Ecto neural progenitor cell (in vitro differentiated cells): Measurements from ENCODE around the gene HOXB5.

Source experiments
- DNase-seq: peaks from one replicate; pipeline ENCODE4 v3.0.0-alpha.2; 2018; ENCODE audit warnings: low spot score

The HOXB5 gene

GRCh38 chr17:48615963-48616716 lies 22.6 kb upstream of the HOXB5 start:
- no peak for DNase-seq

GRCh38 chr17:48615047-48615962 lies 21.7 kb upstream of the HOXB5 start, which contains the start of gene HOXB8:
HOXB8 (minus strand) TSS chr17:48615292; CDS start chr17:48614704, 588 bp downstream.
- DNase-seq = no peak

DNA sequence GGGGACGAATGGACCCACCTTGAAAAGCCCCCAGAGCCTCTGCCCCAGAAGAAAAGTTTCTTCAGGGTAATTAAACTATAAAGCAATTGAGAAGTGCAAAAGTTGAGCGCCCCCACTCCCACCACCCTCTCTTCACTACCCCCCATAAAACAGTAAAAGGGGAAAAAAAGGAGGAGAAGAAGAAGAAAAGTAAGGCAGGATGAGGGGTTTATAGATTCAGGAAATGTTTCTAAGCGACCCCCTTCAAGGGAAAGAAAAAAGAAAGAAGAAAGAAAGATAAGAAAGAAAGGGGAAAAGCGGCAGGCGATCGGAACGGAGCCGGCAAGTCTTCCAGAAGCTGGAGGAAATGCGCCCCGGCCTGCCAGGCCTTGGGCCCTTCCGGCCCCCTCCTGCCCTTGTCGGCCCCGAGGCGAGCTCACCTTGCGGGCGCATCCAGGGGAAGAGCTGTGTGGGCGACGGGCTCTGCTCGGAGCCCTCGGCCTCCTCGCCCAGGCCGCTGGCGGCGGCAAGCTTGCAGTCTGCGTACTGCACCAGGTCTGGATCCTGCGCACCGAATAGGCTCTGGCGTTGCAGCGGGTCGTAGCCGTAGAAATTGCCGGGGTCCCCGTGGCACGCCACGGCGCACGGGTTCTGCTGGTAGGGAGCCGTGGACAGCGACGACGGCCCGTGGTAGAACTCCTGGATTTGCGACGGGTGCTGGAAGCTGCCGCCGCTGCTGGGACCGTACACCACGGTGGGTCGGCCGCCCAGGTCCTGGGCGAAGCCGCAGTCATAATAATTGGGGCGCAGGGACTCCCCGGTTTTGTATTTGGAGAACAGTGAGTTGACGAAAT lies 20.5 kb upstream of the HOXB5 start:
- DNase-seq = no peak

- DNase-seq = no peak
Observed at GRCh38 chr17:48612854-48613691, 19.5 kb upstream of the HOXB5 start.

DNA sequence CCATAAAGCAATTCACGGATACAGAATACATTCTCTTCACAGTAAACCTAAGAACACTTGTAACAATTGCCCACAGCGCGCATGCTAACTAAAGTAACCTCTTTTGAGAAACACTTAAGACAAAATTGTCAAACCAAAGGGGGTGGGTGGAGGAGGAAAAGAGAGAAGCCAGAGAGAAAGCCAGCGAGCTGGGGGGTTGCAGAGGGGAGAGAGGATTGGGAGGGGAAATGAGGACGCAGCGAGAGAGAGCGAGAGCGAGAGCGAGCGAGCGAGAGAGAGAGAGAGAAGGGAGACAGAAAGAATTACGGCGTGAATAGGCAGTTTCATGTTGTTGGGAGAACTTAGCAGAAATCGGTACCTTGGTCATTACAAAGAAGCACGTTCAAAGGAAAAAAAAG lies 18.9 kb upstream of the HOXB5 start:
- DNase-seq = no peak

GRCh38 chr17:48611681-48612455 lies 18.3 kb upstream of the HOXB5 start:
- DNase-seq = no peak

GRCh38 chr17:48611213-48611612 lies 17.6 kb upstream of the HOXB5 start:
- no peak for DNase-seq

DNA sequence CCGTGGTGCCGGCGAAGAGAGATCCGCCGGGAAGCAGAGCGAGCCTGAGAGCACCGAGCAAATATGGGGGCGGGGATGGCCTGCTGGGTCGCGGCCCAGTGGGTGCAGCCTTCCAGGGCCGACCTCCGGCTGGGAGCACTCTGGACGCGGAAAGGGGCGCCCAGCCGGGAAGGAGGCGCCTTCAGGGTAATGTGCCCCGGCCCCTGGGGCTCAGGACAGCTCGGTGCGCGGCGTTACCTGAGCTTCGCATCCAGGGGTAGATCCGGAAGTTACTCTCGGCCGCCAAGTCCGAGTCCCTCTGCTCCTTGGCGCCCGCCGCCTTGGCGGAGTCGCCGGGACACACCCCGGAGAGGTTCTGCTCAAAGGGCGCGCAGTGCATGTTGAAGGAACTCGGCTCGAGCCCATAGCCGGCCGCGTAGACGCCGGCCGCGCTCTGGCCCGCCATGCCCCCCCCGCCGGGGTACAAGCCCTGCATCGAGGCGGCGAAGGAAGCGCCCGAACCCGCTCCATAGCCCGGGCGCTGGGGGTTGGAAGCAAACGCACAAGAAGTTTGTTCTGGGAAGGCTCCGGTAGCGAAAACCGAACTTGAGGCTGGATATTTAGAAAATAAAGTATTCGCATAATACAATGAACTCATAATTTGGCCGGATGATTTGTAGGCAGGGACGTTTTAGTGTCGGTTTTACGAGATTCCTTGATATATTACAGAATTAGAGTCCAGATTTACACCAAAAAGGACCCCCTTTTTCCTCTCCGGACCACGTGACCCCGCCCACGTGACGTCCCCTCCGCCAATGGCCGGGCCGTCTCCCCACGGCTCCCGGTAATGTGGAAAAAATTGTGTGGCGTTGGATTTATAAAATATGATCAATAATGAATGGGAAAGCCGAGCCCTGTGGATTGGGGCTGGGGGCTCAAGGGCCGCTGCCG lies 17.0 kb upstream of the HOXB5 start, which contains the start of gene HOXB7:
TSS of gene HOXB7 (minus strand) at position 736 of the 930 bp plus-strand sequence. CDS start at position 637, 99 bp downstream.
- DNase-seq = no peak

DNA sequence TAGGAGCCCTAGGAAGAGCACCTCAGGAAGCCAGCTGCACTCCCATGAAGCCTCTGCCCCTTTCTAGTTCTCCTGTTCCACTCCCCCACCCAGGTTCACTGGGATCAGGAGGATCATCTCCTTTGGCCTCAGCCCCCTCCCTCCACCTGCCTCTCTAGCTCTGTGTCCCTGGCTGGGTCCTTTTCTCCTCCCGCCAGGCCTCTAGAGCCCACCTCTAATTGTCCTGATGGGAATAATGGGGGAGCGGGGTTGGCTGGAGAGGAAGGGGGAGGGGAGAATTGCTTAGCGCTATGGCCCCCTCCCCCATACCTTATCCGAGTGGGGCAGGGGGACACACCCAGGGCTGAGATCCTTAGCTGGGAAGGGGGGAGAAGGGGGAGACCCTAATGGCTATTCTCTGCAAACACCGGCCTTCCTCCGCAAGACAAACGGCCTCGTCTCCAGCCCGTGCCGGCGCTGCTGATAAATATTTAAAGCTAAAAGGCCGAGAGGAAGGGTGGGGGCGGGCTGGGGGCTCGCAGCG lies 16.2 kb upstream of the HOXB5 start:
- no peak for DNase-seq

DNA sequence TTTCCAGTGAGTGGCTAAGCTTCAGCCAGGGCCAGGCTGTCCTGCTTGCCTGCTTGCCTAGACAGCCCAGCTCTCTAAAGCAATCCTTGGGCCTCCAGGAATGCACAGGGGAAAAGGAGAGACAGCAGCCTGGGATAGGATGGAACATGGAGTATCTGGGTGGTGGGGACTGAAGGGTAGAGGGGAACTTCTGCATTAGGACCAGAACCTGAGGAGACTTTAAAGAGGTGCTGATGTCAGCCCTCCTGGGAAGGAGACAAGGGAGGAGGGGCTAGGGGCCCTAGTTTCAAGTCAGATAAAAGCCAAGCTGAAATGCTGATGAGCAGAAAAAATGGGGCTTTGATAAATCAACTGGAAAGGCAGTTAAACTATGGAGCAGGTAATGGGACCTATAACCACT lies 15.5 kb upstream of the HOXB5 start:
- no peak for DNase-seq

DNA sequence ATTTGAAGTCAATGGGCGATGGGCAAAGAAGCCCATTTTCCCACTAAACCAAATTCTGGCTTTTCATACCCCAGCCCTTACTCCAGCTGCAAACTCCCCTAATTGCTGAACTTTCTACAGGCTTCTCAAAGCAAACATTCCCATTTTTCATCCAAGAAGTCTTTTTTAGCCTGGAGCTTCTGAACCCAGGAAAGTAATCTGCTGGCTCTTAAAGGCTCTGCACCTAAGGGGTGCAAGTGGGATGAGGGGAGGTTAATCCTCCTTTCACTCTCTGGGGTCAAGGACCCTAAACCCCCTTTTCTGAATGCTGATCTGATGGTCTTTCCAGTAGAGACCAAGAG lies 14.9 kb upstream of the HOXB5 start:
- no peak for DNase-seq

GRCh38 chr17:48606892-48607614 lies 13.5 kb upstream of the HOXB5 start:
- DNase-seq = no peak

DNA sequence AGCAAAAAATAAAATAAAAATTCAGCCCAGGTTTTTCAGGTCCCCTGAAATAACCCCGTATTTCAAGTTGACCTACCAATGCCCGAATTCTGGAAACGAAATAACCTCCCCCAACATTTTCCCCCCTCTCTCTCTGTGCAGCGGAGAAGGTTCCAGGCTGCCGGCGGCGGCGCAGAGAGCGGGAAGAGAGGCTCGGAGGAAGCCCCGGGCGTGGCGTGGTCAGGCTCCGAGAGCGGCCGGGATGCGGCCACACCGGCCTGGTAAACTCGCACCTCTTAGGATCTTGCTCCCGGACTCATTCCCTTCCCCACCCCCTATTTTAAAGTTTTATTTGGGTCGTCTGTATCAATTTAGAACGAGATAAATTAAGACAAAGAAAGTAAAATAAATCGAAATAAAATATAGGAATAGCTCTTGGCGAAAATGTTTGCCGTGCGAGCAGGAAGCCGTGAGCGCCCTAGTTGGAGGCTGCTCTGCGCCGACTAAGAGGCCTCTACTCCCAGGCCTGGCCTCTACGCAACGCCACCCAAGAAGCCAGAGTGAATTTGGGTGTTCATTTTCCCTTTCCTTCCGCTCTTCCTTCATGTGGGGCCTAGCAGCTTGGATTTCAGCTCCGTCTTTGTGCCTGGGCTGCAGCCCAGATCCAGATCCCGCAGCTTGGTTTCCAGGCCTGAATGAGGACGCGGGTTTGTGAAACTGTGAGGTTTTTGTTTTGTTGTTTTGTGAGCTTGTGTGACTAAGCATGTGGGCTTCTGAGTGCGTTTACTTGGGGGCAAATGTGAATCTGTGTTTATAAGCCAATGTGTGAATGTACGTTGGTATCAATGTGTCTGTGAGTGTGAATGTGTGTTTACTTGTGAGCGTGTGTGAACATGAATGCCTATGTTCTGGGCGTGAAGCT lies 12.7 kb upstream of the HOXB5 start:
- no peak for DNase-seq

- DNase-seq = no peak
Observed at GRCh38 chr17:48605409-48605919, 11.9 kb upstream of the HOXB5 start.

- DNase-seq = no peak
Observed at GRCh38 chr17:48604770-48605329, 11.3 kb upstream of the HOXB5 start, which contains the start of gene HOXB6. HOXB6 (minus strand) TSS chr17:48604986; CDS start chr17:48598150, 6,836 bp downstream.

DNA sequence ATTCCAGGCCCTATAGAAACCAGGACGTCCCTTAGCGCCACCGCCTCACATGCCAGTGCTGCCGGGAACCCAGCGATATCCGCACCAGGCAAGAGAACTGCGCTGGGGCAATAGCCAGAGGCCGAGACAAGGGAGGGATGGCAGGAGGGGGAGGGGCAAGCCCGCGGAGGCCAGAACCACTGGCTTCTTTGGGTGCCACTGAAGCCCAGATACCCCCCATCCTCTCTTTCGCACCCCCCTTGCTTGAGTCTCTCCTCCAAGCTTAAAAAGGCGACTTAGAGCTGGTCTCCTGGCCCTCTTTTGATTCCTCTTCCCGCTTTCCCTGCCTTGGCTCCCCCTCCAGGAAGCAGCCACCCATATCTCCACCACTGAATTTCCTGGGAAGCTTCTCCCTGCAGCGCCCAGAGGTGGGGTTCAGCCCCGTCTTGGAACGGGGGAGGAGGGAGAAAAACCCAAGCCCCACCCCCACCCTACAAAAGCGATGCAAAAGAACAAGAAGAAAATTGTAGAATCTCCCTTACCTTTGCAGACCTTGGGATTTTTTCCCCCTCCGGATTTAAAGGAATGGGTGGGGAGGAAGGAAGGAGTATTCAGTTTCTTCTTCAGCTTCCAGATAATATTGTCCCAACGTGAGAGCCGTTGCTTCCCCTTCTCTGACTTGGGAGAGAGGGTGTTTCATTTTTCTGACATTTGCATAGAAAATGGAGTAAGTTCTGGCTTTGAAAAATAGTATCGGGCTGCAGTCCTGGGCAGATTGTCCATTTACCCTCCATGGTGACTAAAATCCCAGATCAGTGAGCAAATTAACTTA lies 10.6 kb upstream of the HOXB5 start:
- DNase-seq = no peak
